Psoas muscle (tissue), 8 donors: Measurements from ENCODE around the gene RCBTB1. TPM values are rescaled to one million over a fixed set of nuclear protein-coding genes. Genes with fewer than 3 reads are reported as not detected.
A peak's percentile ranks its signal among the peaks of the same experiment; 100 is the strongest.

Source experiments
- ATAC-seq, 4 donors: fragments of 200-7000 bp; cut with Tn5 transposase; one replicate each; pipeline ENCODE4 v1.9.1; 2020; ENCODE audit warnings: moderate library complexity in 3 of 4, mild to moderate bottlenecking in 2 of 4
- DNase-seq, 2 donors: peaks; one replicate each; pipeline ENCODE4 v3.0.0-alpha.2; 2020
- H3K27ac ChIP-seq: fragments of 200-600 bp; one replicate; pipeline ENCODE4 v1.8.0; 2022
- H3K27me3 ChIP-seq, 3 donors: fragments of 200-600 bp in 1 of 3; one replicate each; pipeline versions ENCODE4 v1.6.1 to v1.8.0; 2013 to 2022; ENCODE audit warnings: low read length in 2 of 3, mild to moderate bottlenecking in 2 of 3, moderate library complexity in 1 of 3; ENCODE audit not compliant: insufficient read depth in 3 of 3
- H3K36me3 ChIP-seq, 2 donors: fragments of 200-600 bp in 1 of 2; one replicate each; pipeline versions ENCODE4 v1.6.1 to v1.8.0; 2013 to 2022; ENCODE audit warnings: low read depth in 1 of 2, mild to moderate bottlenecking in 1 of 2, moderate library complexity in 1 of 2; ENCODE audit not compliant: insufficient read depth in 1 of 2
- H3K4me1 ChIP-seq: fragments of 200-600 bp; one replicate; pipeline ENCODE4 v1.8.0; 2022
- H3K4me3 ChIP-seq: fragments of 200-600 bp; one replicate; pipeline ENCODE4 v1.8.0; 2022; ENCODE audit warnings: mild to moderate bottlenecking
- H3K9me3 ChIP-seq: fragments of 200-600 bp; one replicate; pipeline ENCODE4 v1.8.0; 2022
- WGBS, 3 donors: extraction: QIAGEN DNeasy Blood & Tissue Kit; methylation state at CpG; one replicate each; pipeline versions ENCODE4 v1.1.6 to v1.1.7; 2013; 5-methylcytosine and 5-hydroxymethylcytosine counted together
- intact Hi-C, 2 donors: fragments of 100-400 bp; cut with DNase I; formaldehyde crosslinking; loops; one replicate each; pipeline versions ENCODE4 v1.11.0 to v1.14.2; 2022
- long read RNA-seq, 2 donors: library from polyadenylated mRNA; unstranded; transcript quantifications; one replicate each; pipeline ENCODE4 v2.0.0, GENCODE V29; 2021
- polyA plus RNA-seq, 3 donors: library from polyadenylated mRNA; stranded (reverse); fragments of 200-250 nt; gene quantifications; one replicate each; pipeline ENCODE4 v1.2.3, GENCODE V29; 2013
- total RNA-seq, 4 donors: library from RNA; stranded (reverse); fragmentation: NEBNext Ultra II Directional in 2 of 4; extraction: Animal tissue kit (Norgen Biotek cat#: 25700) in 2 of 4; gene quantifications; one replicate each; pipeline versions ENCODE4 v1.2.1 to v1.2.4, GENCODE V29; 2021 to 2023
- TF ChIP-seq, protein P1 (sequence below): fragments of 200-600 bp; IDR thresholded peaks from one replicate; pipeline ENCODE4 v1.8.0; 2022; ENCODE audit warnings: antibody characterized with exemption
- donor health status: healthy with polysubstance abuse.
- donor health status: DM: no; HTN: no; CAD: no; lungs with moderate emphysema.
- donor health status: Bipolar disorder and iron deficiency.
- donor health status: healthy.
- donor health status: DM: yes; HTN: yes; CAD: no.
- donor health status: DM: no; HTN: no; CAD: no.
- donor health status: DM: no; HTN: no; CAD: no.
- donor health status: DM: yes; HTN: yes; CAD: no.

RCBTB1 gene
- 1 to 10 TPM; 5.3 to 8.5 (median 7.4) TPM for total RNA-seq
- 10 to 100 TPM in 1 of 3 donors, 1 to 10 TPM in 2; 2.2 to 12.6 (median 3.2) TPM for polyA plus RNA-seq
- long read RNA-seq, donor 1, full-length matches to known transcripts = 7 of 9 reads
- long read RNA-seq, donor 1, partial matches to known transcripts = 0 of 9 reads
- long read RNA-seq, donor 1, other reads (novel, unspliced or antisense) = 2 of 9 reads
- long read RNA-seq, donor 2, full-length matches to known transcripts = 19 of 28 reads
- long read RNA-seq, donor 2, partial matches to known transcripts = 1 of 28 reads
- long read RNA-seq, donor 2, other reads (novel, unspliced or antisense) = 8 of 28 reads

DNA sequence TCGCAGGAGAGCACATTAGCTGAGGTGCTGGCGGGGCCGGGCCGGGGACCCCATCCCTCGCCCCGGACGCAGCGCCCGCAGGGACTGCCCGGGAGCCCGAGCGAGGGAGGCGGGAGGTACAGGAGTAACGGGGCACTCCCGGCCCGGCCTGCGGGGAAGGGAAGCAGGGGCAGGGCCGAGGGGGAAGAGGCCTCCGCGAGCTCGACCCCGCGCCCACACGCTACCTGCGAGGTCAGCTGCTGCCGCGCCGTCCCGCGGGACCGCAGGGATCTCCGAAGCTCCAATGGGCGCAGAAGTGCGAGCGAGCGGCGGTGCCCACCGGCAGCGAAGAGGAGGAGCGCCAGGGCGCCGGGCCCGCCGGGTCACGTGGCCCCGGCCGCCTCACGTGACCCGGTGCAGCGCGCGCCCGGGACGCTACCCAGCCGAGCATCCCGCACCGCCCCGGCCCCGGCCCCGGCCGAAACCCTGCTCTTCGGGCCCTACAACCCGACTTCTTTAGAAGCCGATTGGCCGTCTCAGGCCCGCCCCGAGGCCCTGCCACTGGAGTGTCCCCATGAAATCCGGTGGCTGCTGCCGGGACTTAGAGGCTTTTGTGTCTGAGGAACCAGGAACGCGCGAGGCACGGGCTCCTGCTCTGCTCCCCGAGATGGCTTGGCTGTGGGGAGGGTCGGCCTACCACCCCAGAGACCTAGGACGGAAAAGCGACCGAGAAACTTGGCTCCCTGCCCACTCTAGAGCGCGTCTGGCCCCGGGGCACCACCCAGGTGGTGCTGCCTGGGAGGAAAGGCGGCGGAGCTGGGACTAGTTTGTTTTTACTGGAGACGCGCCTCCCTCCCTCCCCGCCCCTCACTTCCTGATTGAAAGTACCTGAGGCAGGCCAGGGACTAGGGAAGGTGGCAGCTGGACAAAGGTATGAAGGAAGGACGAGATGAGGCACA, at the start of gene RCBTB1:
Gene RCBTB1 (minus strand): TSS at position 339 of the 938 bp plus-strand sequence. CDS start 18,279 bp downstream, outside the sequence.
- TF ChIP-seq, protein P1, sequence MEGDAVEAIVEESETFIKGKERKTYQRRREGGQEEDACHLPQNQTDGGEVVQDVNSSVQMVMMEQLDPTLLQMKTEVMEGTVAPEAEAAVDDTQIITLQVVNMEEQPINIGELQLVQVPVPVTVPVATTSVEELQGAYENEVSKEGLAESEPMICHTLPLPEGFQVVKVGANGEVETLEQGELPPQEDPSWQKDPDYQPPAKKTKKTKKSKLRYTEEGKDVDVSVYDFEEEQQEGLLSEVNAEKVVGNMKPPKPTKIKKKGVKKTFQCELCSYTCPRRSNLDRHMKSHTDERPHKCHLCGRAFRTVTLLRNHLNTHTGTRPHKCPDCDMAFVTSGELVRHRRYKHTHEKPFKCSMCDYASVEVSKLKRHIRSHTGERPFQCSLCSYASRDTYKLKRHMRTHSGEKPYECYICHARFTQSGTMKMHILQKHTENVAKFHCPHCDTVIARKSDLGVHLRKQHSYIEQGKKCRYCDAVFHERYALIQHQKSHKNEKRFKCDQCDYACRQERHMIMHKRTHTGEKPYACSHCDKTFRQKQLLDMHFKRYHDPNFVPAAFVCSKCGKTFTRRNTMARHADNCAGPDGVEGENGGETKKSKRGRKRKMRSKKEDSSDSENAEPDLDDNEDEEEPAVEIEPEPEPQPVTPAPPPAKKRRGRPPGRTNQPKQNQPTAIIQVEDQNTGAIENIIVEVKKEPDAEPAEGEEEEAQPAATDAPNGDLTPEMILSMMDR = no peak
- intact Hi-C loops = loop anchor here in 1 of 2 donors (10.0 kb wide), 1 partner anchor 151 kb away; no protein-coding TSS in a partner anchor

DNA sequence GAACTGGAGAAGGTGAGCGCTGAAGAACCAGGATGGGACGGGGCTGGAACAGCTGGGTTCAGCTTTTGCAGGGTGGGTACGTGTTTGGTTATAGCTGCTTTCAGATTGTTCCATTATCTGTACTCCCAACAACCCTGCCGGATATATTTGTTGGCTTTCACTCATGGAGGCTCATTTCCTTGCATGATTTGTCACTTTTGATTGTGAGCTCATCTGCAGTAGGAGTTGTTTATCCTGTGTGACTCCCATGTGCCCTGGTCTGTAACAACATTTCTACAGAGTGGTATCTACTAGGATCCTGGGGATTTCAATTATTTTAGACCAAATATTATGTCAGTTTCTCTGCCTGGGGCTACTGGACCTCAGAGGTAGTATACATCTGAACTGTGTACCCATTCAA, 48.4 kb upstream of the RCBTB1 start:
- TF ChIP-seq, protein P1 = no peak
- Histone ChIP-seq H3K36me3 (no peaks in the 10 kb centered on the region), H3K27ac (no peak overlapping the region), H3K4me3 (no peak overlapping the region), H3K27me3 (no peaks in the 10 kb centered on the region), H3K4me1 (no peaks in the 10 kb centered on the region), H3K9me3 (no peaks in the 10 kb centered on the region)
- intact Hi-C loops = no loop called here
- ATAC-seq = no peak
- DNase-seq = no peak
- WGBS, 3 donors = 79 to 85% (median 82%) methylated on average over 4 of the region's 4 CpGs

More for the DNA sequence above, at the start of gene RCBTB1:
- Histone ChIP-seq H3K4me1 (peaks cover 9% of the 10 kb centered on the region), H3K9me3 (no peaks in the 10 kb centered on the region), H3K27me3 (no peaks in the 10 kb centered on the region), H3K36me3 (peaks cover 0 to 15% of the 10 kb centered on the region in 2 donors), H3K27ac (peak within 1 kb of the TSS; percentile 67), H3K4me3 (peak within 1 kb of the TSS; percentile 95)
- 1 to 2% (median 1%) methylated on average over 53 to 87 of the region's 87 CpGs for WGBS, 3 donors
- DNase-seq = peak; percentile 70 to 79
- ATAC-seq = peak; percentile 97 to 99 (median 98)

DNA sequence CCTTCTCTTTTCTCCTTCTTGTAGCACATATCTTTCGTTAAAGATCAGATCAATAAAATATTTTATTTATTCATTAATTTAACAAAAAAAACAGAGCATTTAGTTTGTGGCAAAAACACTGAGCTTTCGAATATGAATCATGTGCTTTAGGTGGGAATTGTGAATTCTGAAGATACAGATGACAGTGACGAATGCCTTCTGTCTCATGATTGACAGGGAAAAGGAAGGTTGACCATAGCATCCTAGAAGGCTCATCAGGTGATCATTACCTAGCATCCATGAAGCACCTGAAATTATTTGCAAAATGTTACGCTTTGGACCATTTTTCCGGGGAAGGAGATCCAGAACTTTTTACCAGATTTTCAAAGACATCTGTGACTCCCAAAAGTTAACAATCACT, 46.8 kb upstream of the RCBTB1 start:
- Histone ChIP-seq H3K9me3 (no peaks in the 10 kb centered on the region), H3K27me3 (no peaks in the 10 kb centered on the region), H3K27ac (no peak overlapping the region), H3K4me1 (no peaks in the 10 kb centered on the region), H3K4me3 (no peak overlapping the region), H3K36me3 (no peaks in the 10 kb centered on the region)
- ATAC-seq (no peak), DNase-seq (no peak)
- TF ChIP-seq, protein P1 = no peak
- WGBS, 3 donors = 88 to 93% (median 90%) methylated on average over 5 of the region's 5 CpGs
- intact Hi-C loops = no loop called here

DNA sequence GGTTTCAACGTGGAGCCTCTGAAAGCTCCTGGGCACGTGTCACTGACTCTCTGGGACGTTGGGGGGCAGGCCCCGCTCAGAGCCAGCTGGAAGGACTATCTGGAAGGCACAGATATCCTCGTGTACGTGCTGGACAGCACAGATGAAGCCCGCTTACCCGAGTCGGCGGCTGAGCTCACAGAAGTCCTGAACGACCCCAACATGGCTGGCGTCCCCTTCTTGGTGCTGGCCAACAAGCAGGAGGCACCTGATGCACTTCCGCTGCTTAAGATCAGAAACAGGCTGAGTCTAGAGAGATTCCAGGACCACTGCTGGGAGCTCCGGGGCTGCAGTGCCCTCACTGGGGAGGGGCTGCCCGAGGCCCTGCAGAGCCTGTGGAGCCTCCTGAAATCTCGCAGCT, 45.2 kb upstream of the RCBTB1 start:
- H3K27me3 ChIP-seq = no peaks in the 10 kb centered on the region
- DNase-seq (no peak), ATAC-seq (no peak)
- H3K4me1 ChIP-seq = no peaks in the 10 kb centered on the region
- no peaks in the 10 kb centered on the region for H3K36me3 ChIP-seq
- WGBS, 3 donors = 76 to 86% (median 82%) methylated on average over 16 of the region's 16 CpGs
- intact Hi-C loops = no loop called here
- H3K4me3 ChIP-seq = no peak overlapping the region
- TF ChIP-seq, protein P1 = no peak
- H3K27ac ChIP-seq = no peak overlapping the region
- H3K9me3 ChIP-seq = no peaks in the 10 kb centered on the region
